ENCODE results near the gene BCL2. TPM values are rescaled to one million over a fixed set of nuclear protein-coding genes. Genes with fewer than 3 reads are reported as not detected.
"Not testable (repeated sequence)": the region's sequence is repeated elsewhere in the genome, so short reads cannot be mapped to it uniquely, and the experiment has no call there.

BCL2 gene
- total RNA-seq, 1 experiment from 2014 or later = 2.7 TPM

DNA sequence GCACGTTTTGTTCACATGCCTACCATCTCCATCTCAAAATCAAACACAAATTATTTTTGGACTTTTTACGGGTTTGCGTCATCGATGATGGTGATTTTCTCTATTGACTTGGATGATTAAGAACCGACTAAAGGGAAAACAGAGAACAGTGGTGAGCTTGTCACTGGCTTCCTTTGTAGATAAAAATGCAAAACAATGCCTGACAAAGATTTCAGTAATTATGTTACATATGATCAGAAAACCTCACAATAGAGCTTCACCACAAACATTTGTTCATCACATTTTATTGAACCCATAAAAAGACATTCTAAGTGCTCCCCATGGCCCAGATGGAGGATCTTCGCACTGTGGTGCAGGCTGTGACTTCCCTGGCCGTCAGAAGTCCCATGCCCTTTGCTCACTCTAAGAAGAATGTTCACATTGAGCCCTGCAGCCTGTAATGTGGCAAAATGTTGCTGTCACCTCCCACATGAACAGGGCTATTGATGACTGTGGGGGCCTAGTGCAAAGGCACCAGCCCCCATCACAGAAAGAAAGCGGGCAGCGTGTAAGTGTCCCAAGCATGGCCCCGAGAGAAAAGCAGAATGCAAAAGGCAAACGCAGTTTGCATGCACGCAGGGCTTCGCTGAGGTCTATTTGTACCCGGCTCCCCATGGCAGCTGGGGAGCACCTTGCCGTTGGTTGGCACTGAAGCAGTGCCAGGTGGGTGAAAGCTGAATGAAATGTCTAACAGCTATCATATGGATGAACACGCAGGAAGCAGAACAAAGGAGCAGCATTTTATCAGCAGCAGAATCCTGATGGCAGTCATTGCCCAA lies 60.6 kb downstream of the BCL2 start:
- DNase-seq (ENCODE audit: low spot score) = no peak

DNA sequence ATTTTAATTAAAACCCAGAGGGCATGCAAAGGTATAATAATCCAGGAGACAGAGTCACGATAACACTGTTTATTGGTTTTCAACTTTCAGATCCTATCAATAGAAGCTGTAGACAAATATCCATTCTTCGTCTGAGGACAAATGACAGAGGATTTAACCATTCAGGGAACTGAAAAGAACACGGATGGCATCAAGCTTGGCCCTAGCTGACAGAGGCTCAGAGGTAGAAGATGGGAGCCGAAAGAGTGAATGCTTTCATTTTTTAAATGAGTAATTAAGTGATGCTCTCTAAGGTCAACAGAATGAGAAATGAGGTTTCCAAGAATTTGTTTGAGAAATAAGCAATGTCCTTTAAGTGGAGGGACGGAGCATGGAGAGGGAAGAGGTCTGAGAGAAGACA lies 62.1 kb downstream of the BCL2 start:
- no peak for DNase-seq (ENCODE audit: low spot score)

DNA sequence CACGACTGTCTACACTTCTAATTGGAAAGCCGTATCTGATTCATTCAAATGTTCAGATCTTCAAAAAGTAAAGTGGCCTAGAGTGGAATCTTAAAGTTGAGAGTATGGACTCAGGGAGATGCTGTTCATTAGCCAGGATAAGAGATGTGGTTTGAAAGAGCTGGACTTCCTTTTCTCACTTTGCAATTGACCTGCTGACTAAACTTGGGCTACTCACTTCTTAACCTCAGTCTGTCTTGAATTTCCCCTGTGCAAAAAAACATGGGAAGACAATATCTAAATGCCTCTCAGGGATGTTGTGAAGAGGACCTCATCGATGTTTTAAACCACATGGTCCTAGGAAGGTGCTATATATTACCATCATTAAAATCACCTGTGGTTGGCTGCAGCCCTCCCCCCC lies 64.1 kb downstream of the BCL2 start:
- DNase-seq (ENCODE audit: low spot score) = no peak

DNA sequence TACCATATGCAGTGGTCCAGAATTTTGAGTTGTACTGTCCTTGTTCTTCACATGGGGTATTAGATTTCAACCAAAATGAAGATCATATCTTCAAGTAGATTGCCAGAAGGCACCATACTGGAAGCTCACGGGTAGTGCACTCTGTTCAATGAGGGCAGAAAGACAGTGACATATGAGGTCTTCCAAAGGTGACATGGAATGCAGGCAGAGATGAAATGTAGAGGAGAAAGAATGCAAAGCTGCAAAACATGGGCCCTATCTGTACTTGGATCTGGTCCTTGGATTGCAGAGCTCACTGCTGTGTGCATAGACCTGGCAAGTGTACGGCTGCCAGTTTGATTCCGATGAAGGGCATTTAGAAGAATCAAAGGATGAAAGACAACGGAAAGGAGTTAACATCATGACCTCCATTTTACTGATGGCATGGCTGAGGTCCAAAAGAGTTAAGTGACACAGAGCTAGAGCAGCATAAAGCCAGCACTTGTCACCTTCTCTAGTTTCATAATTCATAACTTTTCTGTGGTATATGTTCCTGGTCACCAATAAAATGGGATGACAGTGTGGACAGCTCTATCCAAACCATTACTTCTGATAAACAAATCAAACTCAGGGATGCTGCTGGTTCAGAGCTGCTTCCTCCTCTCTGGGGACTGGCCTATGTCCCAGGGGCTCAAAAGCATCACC lies 64.7 kb downstream of the BCL2 start:
- no peak for DNase-seq (ENCODE audit: low spot score)

DNA sequence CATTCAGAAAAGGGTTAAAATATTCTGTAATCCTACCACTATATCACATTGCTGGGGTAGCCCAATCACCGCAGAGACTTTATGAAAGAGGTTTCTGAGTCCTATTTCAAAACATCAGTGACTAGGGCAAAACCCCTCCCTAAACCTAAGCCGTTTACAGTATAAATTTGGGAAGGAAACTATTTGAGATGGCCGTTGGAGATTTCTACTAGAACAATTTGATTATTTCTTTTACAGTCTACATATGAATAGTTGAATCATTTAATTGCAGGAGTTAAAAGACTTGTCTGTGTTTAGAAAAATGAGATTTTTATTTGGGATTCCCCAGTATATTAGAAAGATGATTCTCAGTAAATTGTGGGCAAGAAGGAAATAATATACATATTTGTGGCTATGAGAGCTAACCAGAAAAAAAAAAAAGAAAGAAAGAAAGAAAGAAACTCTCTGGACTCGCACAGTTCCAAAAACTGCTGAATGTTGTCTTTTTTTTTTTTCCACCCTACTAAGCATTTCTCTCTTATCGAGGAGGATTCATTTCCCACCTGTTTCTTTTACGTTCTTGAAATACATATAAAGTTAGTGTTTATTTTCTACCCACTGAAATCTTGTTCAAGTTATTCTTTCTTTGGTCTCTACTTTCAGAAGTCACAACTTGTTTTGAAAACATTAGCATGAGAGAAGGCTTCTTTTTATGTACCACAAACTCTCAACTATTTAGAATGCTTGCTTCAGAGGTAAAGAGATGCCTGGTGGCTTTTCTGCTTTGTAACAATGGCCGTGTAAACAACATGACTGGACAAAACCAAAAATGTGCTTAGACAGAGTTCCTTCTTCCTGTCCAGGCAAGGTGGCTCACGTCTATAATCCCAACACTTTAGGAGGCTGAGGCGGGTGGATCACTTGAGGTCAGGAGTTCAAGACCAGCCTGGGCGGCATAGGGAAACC lies 65.9 kb downstream of the BCL2 start:
- DNase-seq (ENCODE audit: low spot score) = peak; percentile 75

DNA sequence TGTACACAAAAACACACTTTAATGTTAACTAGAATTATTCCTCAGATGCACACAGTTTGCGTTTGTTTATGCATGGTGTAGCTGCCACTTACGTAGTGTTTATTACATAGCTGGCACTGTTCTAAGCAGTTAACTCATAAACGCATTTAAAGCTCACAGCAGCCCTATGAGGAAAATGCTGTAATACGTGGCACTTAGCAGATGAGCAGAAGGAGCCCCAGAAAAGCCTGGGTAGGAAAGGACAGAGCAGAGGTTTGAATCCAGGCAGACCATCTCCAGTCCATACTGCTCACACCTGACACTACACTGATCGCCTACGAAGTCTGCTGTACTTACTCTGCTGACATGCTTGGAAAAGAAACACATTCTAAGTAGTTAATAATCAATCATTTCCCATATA lies 66.6 kb downstream of the BCL2 start:
- DNase-seq (ENCODE audit: low spot score) = no peak

DNA sequence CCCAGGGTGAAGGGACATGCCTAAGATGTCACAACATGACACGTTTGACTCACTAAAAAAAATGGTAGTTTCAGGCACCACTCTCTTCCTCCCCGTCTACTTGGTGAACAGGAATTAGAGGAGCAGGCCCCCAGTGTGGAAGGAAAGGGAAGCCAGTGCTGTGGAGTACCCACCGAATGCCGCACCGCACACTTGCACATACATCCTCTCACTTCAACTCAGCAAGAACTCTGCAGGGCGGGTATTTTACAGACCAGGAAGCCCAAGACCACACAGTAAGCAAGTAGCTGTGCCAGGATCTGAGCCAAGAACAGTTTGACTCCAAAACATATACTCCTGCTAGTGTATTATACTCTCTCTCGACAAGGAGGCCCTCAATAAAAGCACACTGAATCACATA lies 69.8 kb downstream of the BCL2 start:
- no peak for DNase-seq (ENCODE audit: low spot score)

DNA sequence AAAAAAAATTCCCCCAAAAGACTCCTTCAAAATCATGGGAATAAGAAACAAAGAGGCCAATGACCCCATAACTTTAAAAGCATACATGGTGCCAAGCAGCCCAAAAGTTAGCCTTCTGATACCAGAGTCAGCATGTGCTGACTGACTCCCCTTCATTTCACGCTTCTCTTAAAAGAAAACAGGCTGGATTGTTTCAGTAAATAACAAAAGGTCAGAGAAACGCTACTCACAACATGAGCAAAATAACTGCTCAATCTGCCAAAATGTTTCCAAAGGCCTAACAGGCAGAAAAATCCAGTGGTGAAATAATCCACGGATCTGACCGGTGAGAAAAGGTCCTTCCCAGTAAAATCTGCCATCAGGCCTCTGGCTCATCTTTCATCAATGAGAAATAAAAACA lies 71.6 kb downstream of the BCL2 start:
- DNase-seq (ENCODE audit: low spot score) = no peak

DNA sequence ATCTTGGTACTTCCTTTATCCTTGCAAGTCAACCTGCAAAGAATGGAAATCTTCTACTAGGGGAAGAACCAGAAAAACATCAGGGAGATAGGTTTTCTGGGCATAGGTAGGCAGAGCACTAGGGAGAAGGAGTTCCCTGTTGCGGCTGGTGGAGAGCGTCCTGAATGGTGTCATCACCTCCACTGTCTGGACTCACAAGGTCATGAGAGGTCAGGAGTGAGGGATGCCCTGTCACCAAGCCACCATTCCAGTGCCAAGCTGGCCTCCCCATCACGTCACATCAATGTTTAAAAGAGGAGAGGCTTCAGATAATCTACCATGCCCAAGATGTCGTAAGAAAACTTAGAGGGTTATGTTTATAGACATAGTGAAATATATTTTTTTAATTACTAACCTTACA lies 72.1 kb downstream of the BCL2 start:
- no peak for DNase-seq (ENCODE audit: low spot score)

DNA sequence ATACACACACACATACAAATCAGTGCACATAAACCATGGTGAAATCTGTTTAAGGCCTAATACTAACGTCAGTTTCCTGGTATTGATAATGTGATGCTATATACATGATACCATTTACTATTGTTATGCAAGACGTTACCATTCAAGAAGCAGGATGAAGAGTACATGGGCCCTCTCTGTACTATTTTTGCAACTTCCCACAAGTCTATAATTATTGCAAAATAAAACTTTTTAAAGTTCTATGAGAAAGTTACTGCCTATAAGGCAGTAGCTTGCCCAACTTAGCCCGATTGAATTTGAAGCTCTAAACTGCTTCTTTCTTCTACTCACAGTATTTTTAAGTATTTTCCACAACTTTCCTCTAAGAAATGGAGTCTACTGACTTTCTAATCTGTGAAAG lies 74.0 kb downstream of the BCL2 start:
- DNase-seq (ENCODE audit: low spot score) = no peak

DNA sequence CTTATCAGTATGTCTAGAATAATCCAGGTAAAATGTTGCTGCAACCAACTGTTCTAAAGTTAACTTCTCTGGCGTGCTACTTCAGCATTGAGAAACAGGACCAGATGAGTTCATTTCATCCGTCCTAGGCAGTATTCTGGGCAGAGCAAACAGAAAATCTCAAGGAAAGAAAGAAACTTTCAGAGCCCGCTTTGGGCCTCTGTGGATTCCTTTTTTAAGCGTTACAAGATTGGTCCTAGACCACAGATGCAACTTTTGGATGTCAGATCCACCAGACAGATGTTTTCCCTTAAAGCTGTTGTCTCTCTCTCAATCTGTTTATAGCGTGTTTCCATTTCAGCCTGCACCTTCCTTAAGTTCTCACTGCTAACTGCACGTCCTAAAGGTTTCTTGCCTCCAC lies 75.0 kb downstream of the BCL2 start:
- DNase-seq (ENCODE audit: low spot score) = no peak

DNA sequence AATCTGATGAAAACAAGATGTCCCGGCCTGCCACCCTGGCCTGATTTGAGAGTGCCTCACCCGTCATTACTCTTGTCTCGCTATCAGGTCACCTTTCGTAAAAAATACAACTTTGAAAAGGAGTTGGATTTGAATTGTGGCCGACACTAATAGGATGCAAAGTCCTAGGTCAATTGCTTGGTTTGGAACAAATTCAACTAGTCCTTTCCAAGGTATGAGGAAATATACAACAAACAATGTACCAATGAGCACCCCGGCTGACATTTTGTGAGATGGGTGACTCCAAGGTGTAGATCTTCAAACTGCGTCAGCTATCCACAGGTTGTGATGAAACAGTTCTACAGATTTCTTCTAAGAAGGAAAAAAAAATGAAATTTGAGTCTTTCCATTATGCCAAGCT lies 77.8 kb downstream of the BCL2 start:
- DNase-seq (ENCODE audit: low spot score) = no peak

DNA sequence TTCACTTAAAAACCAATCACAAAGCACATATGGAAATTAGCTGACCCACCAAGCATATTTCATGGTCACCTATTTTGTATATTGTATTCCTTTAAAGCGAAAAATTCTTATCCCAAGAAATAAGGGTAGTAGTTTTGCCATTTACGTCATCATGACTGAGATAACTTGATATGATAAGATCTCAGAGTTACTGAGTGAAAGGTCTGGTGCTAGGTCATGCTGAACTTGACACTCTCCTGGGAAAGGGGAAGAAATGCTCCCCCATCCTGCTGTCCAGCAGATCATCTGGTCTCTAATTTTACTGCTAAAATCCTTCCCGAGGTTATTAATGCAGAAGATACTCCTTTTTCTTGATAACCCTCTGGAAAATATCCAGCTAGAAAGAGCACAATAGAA lies 78.3 kb downstream of the BCL2 start:
- DNase-seq (ENCODE audit: low spot score) = no peak

DNA sequence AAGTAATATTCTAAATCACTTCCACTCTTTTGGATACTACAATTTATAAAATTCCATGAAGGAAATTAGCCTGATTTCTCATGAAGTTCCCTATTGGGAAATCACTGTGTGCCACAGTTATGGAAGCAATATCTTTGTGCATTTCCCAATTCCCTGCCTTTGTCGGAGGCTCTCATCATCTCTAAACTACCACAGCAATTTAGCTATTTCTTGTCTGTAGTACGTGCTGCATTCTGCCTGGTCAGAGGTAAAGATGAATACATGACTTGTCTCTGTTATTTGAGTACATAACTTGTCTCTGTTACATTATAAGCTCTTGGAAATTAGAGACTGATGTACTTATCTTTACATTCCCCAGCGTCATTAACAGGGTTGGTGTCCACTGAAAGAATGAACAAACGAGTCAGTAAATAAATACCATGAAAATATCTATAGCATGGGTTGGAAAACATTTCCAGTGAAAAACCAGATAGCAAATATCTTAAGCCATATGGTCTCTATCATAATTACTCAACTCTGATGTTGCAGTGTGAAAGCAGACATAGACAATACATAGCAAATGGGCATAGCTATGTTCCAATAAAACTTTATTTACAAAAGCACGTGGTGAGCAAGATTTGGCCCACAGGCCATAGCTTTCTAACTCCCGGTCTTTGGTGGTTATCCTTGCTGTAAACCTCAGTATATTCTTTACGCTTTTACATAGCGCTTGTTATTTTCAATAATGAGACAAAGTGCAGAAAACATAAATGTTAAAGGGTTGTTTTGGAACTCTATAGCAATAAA lies 78.8 kb downstream of the BCL2 start:
- DNase-seq (ENCODE audit: low spot score) = no peak

DNA sequence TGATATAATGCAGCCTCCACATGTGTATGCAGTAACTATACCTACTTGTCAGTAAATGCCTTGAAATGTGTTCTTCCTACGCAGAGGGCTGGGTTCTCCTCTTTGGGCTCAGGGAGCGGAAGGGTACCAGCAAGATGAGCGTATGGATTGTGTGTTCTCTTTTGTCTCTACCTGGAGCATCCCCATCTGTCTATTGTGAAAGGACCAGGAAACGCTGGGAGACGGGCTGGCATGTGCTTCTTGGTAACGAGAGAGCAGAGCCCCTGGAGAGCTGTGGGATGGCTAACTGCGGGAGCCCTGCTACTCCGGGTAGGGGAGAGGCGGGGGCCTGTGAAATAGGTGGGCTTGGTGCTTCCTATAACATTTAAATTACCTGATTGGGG lies 80.9 kb downstream of the BCL2 start:
- DNase-seq (ENCODE audit: low spot score) = peak; percentile 21

DNA sequence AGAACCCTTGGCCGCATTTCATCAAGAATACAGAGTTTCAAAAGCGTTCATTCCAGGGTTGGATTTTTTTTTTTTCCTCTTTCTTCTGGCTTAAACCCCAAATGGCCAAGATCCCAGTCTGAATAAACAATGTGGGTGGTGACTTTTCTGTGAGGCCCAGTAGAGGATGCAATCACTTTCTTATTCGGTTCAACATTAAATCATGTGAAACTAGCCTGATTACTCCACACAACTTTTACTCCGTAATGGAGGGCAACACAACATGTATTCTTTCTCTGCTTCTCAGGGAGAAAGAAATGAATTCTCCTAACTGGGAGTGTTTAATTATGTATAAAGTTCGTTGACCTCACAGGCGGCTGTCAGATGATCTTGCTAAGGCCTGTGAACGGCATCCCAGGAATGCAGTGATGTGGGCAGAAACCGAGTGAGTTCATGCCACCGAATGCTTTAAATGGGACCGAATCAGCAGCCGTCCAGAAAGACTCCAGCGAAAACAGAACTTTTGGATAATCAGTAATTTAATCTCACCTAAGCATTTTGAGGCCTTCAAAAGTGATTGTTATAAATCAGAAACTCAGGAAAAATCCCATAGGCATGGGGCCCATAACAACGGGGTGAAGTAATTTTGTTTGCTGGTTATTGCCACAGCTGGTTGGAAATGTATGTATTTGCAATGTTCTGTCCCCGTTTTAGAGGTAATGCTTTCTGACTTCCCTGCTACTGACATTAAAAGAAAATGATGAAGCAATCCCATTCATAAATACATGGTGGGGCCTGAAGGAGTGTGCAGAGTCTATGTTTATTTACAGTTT lies 81.5 kb downstream of the BCL2 start:
- DNase-seq (ENCODE audit: low spot score) = peak; percentile 95

DNA sequence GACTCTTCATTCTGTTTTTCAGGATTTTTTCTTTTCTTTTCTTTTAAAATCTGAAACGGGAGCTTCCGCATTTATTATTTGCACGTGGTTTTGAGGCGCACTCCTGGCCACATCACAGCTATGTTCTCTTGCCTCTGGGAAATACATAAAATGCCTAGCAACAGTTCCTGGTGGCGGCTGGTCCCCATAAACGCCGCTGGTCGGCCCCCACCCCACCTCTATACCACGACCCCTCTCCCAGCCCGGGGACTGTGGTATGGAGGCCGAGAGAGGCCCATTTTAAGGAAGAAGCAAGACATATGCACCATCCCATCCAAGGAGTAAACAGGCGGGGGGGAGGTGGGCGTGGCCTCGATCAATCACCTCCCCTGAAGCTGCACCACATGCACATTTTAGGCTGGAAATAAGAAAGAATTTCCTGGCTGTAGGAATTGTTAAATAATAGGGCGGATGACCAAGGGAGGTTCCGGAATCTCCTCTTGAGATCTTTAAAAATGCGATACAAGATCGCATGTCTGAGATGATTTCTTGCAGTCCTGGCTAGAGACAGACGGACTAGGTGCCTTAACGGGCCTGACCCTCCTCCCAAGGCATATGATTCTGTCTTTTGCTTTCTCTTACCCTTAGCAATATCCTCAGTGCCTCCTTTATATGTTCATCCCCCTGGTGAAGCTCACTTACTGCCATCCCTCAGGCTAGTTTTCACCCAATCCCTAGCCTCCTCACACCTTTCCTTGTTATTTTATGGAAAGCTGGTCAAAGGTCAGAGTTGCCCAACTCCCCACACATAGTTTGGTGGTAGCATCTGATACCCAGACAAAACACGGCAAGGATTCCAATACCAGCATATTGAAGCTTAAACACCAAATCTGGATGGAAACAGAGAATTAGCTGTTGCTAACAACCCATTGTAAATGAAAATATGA lies 82.4 kb downstream of the BCL2 start:
- peak; percentile 76 for DNase-seq (ENCODE audit: low spot score)

DNA sequence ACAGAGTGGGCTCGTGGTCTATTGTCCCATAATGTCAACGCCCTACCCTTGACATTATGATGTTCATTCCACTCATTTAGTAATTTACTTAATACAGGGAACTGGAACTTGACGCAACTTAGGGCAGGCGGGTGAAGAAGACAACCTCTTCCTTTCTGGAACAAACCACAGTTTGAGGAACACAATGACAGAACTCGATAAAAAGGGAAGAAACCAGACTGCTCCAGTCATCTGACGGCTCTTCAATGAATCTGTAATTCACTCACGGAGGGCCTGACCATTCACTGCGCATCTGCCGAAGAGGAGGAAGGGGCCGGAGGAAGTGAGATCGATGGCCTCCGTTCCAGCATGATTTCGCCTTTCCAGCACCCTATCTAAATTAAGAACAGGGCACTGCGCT lies 83.2 kb downstream of the BCL2 start:
- DNase-seq (ENCODE audit: low spot score) = no peak

DNA sequence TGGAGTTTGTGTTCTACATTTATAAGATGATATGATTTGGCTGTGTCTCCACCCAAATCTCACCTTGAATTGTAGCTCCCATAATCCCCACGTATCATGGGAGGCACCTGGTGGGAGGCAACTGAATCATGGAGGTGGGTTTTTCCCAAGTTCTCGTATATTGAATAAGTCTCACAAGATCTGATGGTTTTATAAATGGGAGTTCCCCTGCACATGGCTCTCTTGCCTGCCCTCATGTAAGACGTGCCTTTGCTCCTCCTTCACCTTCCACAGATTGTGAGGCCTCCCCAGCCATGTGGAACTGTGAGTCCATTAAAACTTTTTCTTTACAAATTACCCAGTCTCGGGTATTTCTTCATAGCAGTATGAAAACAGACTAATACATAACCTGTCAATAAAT lies 83.6 kb downstream of the BCL2 start:
- DNase-seq (ENCODE audit: low spot score) = not testable (repeated sequence)

DNA sequence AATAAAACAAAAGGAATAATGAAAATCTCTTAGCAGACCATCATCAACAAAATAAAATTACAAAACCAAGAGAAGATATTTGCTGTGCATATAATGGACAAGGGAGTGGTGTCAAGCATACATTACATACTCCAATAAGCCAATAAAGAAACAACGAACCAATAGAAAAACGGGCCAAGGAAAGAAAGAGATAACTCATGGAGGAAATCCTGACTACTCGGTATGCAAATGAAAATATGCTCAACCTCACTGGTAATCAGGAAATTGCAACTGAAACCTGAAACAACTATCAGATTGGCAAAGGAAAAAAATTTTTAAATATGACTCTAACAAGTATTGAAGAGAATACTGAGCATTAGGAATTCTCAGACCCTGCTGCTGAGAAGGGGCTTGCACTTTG lies 84.7 kb downstream of the BCL2 start:
- DNase-seq (ENCODE audit: low spot score) = no peak
